Activated CD4-positive, alpha-beta T cell treated with anti-CD3 and anti-CD28 coated beads, Interleukin-2, amount 50 U/mL, for 16 hours (primary cell): ENCODE data around the gene GIMAP6.
"Not testable (repeated sequence)": the region's sequence is repeated elsewhere in the genome, so short reads cannot be mapped to it uniquely, and the experiment has no call there.

Experiments used
- DNase-seq: peaks from one replicate; pipeline ENCODE4 v3.0.0-alpha.2; 2020

The GIMAP6 gene

DNA sequence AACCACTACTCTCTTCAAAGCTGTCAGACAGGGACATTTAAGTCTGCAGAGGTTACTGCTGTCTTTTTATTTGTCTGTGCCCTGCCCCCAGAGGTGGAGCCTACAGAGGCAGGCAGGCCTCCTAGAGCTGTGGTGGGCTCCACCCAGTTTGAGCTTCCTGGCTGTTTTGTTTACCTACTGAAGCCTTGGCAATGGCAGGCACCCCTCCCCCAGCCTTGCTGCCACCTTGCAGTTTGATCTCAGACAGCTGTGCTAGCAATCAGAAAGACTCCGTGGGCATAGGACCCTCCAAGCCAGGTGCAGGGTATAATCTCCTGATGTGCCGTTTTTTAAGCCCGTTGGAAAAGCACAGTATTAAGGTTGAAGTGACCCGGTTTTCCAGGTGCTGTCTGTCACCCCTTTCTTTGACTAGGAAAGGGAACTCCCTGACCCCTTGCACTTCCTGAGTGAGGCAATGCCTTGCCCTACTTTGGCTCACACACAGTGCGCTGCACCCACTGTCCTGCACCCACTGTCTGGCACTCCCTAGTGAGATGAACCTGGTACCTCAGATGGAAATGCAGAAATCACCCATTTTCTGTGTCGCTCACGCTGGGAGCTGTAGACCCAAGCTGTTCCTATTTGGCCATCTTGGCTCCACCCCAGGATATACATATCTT is 52.1 kb downstream of the GIMAP6 start:
- DNase-seq: not testable (repeated sequence)
